ENCODE results near the gene IP6K1. TPM values are rescaled to one million over a fixed set of nuclear protein-coding genes. Genes with fewer than 3 reads are reported as not detected.

Gene IP6K1
- total RNA-seq, 1 experiment from 2014 or later = 42.2 TPM

DNA sequence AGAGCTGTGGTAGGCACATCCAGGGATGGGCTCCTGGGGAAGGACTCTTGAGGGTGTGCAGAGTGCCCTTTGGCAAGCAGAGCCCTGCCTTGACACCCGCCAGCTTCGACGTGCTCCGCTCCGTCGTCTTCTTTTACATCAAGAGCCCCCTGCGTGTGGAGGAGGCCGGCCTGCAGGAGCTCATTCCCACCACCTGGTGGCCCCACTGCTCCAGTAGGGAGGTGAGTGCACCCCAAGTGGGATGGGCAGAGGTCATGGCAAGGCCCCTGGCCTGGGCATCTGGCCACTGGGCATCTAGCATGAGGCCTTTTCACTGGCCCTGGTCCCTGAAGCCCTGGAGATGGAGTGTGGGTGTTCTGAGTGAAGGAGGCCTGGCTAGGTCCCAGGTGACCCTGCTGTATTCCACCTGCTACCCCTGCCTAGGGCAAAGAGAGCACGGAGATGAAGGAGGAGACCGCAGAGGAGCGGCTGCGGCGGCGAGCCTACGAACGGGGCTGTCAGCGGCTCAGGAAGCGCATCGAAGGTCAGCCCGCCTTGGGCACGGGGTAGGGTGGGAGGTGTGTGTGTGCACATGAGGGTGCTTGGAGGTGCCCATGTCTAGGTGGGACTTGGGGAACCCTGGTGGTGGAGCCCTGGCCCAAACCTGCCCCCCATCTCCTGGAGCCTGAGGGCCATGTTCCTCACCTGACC lies 84.8 kb downstream of the IP6K1 start:
- Histone ChIP-seq H3K23me2 (ENCODE audit: insufficient read length, low read depth, low read length, poor library complexity, severe bottlenecking) (no peaks in the 10 kb centered on the region), H3T11ph (ENCODE audit: low read length) (no peak overlapping the region), H4K5ac (ENCODE audit: insufficient read length, low read depth, low read length) (no peak overlapping the region), H3K23ac (ENCODE audit: insufficient read length, low read depth, low read length) (no peak overlapping the region), H3K18ac (ENCODE audit: insufficient read length, low read depth, low read length) (no peak overlapping the region), H4K8ac (replicated peaks; ENCODE audit: insufficient read length, low read depth, low read length) (no peak overlapping the region), H2BK120ac (ENCODE audit: low read depth, low read length, poor library complexity, severe bottlenecking) (no peak overlapping the region), H2AK5ac (ENCODE audit: insufficient read length, low read length) (no peak overlapping the region), H2BK5ac (ENCODE audit: insufficient read length, low read length) (no peak overlapping the region), H4K20me1 (ENCODE audit: control insufficient read depth, insufficient read depth, insufficient read length) (no peaks in the 10 kb centered on the region), H2AFZ (ENCODE audit: low read length) (no peak overlapping the region), H2BK15ac (ENCODE audit: low read depth, low read length) (no peak overlapping the region), H3K14ac (ENCODE audit: insufficient read depth, low read length) (no peak overlapping the region), H2BK12ac (ENCODE audit: insufficient read length, low read depth, low read length) (no peak overlapping the region), H3K4me1 (ENCODE audit: insufficient read depth, low read length) (no peaks in the 10 kb centered on the region), H3K27me3 (ENCODE audit: insufficient read depth, low read length) (no peaks in the 10 kb centered on the region), H3K9ac (ENCODE audit: extremely low read depth, insufficient read length, low read length) (no peak overlapping the region), H3K9me3 (ENCODE audit: control insufficient read depth, low read depth, low read length) (no peaks in the 10 kb centered on the region), H3K79me2 (ENCODE audit: insufficient read depth, low read length) (no peaks in the 10 kb centered on the region), H2BK20ac (ENCODE audit: low read depth, low read length, poor library complexity, severe bottlenecking) (no peak overlapping the region), H3K79me1 (ENCODE audit: insufficient read depth, low read depth, low read length, poor library complexity, severe bottlenecking) (no peaks in the 10 kb centered on the region), H3K4me2 (ENCODE audit: insufficient read depth, insufficient read length, low read length) (no peak overlapping the region), H4K91ac (ENCODE audit: insufficient read length, low read depth, low read length) (no peak overlapping the region), H3K27ac (ENCODE audit: insufficient read length, low read depth, low read length) (no peak overlapping the region), H3K4ac (ENCODE audit: low read depth, low read length) (no peak overlapping the region), H3K56ac (ENCODE audit: insufficient read length, low read depth, low read length) (no peak overlapping the region)
- Mint-ChIP-seq H3K27me3 (ENCODE audit: low read depth) (no peaks in the 10 kb centered on the region), H3K27ac (no peak overlapping the region), H3K4me3 (no peak overlapping the region), H3K9me3 (no peaks in the 10 kb centered on the region), H3K4me1 (peaks cover 11 to 21% of the 10 kb centered on the region in 2 experiments), H3K36me3 (ENCODE audit: insufficient read depth in 1 of 3, low read depth in 3 of 3) (peaks cover 6 to 13% (median 9%) of the 10 kb centered on the region in 3 experiments; a peak in 6 of 7 replicates)
- no CpG with 5 or more reads among the region's 21 CpGs for WGBS (ENCODE audit: extremely low coverage, insufficient read length, low lambda C conversion rate)
- TF ChIP-seq, protein P1, sequence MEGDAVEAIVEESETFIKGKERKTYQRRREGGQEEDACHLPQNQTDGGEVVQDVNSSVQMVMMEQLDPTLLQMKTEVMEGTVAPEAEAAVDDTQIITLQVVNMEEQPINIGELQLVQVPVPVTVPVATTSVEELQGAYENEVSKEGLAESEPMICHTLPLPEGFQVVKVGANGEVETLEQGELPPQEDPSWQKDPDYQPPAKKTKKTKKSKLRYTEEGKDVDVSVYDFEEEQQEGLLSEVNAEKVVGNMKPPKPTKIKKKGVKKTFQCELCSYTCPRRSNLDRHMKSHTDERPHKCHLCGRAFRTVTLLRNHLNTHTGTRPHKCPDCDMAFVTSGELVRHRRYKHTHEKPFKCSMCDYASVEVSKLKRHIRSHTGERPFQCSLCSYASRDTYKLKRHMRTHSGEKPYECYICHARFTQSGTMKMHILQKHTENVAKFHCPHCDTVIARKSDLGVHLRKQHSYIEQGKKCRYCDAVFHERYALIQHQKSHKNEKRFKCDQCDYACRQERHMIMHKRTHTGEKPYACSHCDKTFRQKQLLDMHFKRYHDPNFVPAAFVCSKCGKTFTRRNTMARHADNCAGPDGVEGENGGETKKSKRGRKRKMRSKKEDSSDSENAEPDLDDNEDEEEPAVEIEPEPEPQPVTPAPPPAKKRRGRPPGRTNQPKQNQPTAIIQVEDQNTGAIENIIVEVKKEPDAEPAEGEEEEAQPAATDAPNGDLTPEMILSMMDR (conservative IDR thresholded peaks at IDR 0.05) = peak; percentile 75
- DNase-seq = peak; percentile 74
